Retinal pigment epithelial cell (primary cell): ENCODE measurements around the gene STK24.
"Not testable (repeated sequence)": the region's sequence is repeated elsewhere in the genome, so short reads cannot be mapped to it uniquely, and the experiment has no call there.

ENCODE experiments used
- DNase-seq: peaks from one replicate; pipeline ENCODE4 v3.0.0-alpha.2; 2010; ENCODE audit warnings: low read depth
- H3K4me3 ChIP-seq: 2 replicates; pipeline ENCODE4 v1.5.1; 2011; ENCODE audit warnings: mild to moderate bottlenecking, low read length, control low read depth, moderate library complexity
- CTCF ChIP-seq: conservative IDR thresholded peaks from 2 replicates; pipeline ENCODE4 v1.5.1; 2011; ENCODE audit warnings: low read depth, low read length, control low read depth, inconsistent platforms

STK24 gene

GRCh38 chr13:98419786-98420553 lies 156.9 kb downstream of the STK24 start:
- no peak overlapping the region for H3K4me3 ChIP-seq
- no peak for TF ChIP-seq CTCF
- DNase-seq, result no peak

GRCh38 chr13:98416408-98416807 lies 160.5 kb downstream of the STK24 start:
- no peak for DNase-seq
- H3K4me3 ChIP-seq, result no peak overlapping the region
- TF ChIP-seq CTCF, result no peak

- no peak for TF ChIP-seq CTCF
- DNase-seq, result no peak
- no peak overlapping the region for H3K4me3 ChIP-seq
Measured at GRCh38 chr13:98415326-98416070, 161.4 kb downstream of the STK24 start.

GRCh38 chr13:98413796-98414195 lies 163.1 kb downstream of the STK24 start:
- TF ChIP-seq CTCF, result no peak
- no peak for DNase-seq
- no peak overlapping the region for H3K4me3 ChIP-seq

- not testable (repeated sequence) for H3K4me3 ChIP-seq, DNase-seq
Measured at GRCh38 chr13:98413278-98413677, 163.6 kb downstream of the STK24 start.

- no peak for TF ChIP-seq CTCF
- no peak for DNase-seq
Measured at GRCh38 chr13:98411617-98412265, 165.2 kb downstream of the STK24 start.

GRCh38 chr13:98411013-98411412 lies 165.9 kb downstream of the STK24 start:
- no peak for DNase-seq
- H3K4me3 ChIP-seq, result no peak overlapping the region
- TF ChIP-seq CTCF, result no peak

More at GRCh38 chr13:98411617-98412265, 165.2 kb downstream of the STK24 start:
- H3K4me3 ChIP-seq, result no peak overlapping the region
